SU-DHL-6 (cell line): ENCODE results near the gene KLK4.

Experiments used
- H2AFZ ChIP-seq: fragments of 200-600 bp; sonication (generic); 2 replicates; pipeline ENCODE4 v1.6.1; 2014; ENCODE audit warnings: low read depth, mild to moderate bottlenecking, moderate library complexity, mixed read lengths, antibody characterized with exemption, low read length; ENCODE audit not compliant: severe bottlenecking
- H3F3A ChIP-seq: fragments of 200-600 bp; shearing (Covaris generic); 2 replicates; pipeline ENCODE4 v1.6.0; 2016; ENCODE audit warnings: antibody characterized with exemption, mild to moderate bottlenecking; ENCODE audit not compliant: insufficient read depth
- H3K27ac ChIP-seq: fragments of 200-600 bp; sonication (generic); 2 replicates; pipeline ENCODE4 v1.5.1; 2016; ENCODE audit warnings: low read depth, mild to moderate bottlenecking, low read length, moderate library complexity, mixed read lengths
- H3K27me3 ChIP-seq: fragments of 200-600 bp; sonication (generic), shearing (Covaris generic); 2 replicates; pipeline ENCODE4 v1.6.0; 2014; ENCODE audit warnings: mild to moderate bottlenecking, low read length
- H3K36me3 ChIP-seq: fragments of 200-600 bp; sonication (generic); 2 replicates; pipeline ENCODE4 v1.6.1; 2014; ENCODE audit warnings: mild to moderate bottlenecking, low read length, mixed read lengths
- H3K4me2 ChIP-seq: fragments of 300-600, 200-600 bp; shearing (Covaris generic), sonication (generic); 2 replicates; pipeline ENCODE4 v1.6.0; 2014; ENCODE audit warnings: low read length, low read depth, mild to moderate bottlenecking; ENCODE audit not compliant: poor library complexity, severe bottlenecking
- H3K4me3 ChIP-seq: fragments of 200-600 bp; sonication (generic); 2 replicates; pipeline ENCODE4 v1.5.1; 2014; ENCODE audit warnings: antibody characterized with exemption, low read length, mild to moderate bottlenecking, mixed read lengths; ENCODE audit not compliant: insufficient read depth, poor library complexity, severe bottlenecking
- H3K79me2 ChIP-seq: fragments of 200-600 bp; sonication (generic); 2 replicates; pipeline ENCODE4 v1.6.1; 2014; ENCODE audit warnings: mild to moderate bottlenecking, low read length, moderate library complexity; ENCODE audit not compliant: insufficient read depth
- H3K9ac ChIP-seq: fragments of 200-600 bp; sonication (generic); 2 replicates; pipeline ENCODE4 v1.7.0; 2014; ENCODE audit warnings: mild to moderate bottlenecking, low read length
- H3K9me2 ChIP-seq: fragments of 200-600 bp; sonication (generic); replicated peaks from 2 replicates; pipeline ENCODE4 v1.6.1; 2014; ENCODE audit warnings: low read length; ENCODE audit not compliant: insufficient read depth
- H3K9me3 ChIP-seq: fragments of 200-600 bp; sonication (generic); 2 replicates; pipeline ENCODE4 v1.6.1; 2014; ENCODE audit warnings: low read length, mixed read lengths; ENCODE audit not compliant: insufficient read depth
- H4K20me1 ChIP-seq: fragments of 200-600 bp; sonication (generic); 2 replicates; pipeline ENCODE4 v1.6.1; 2014; ENCODE audit warnings: low read depth, mild to moderate bottlenecking, antibody characterized with exemption, low read length, moderate library complexity, mixed read lengths
- EZH2phosphoT487 ChIP-seq: fragments of 200-600 bp; sonication (generic), shearing (Covaris generic); conservative IDR thresholded peaks from 2 replicates; pipeline ENCODE4 v1.6.1; 2018; ENCODE audit warnings: mild to moderate bottlenecking, antibody characterized with exemption, low read length, moderate library complexity, mixed read lengths
- TF ChIP-seq, protein P1 (sequence below): fragments of 200-600 bp; sonication (generic); IDR thresholded peaks from one replicate; pipeline ENCODE4 v1.5.1; 2017; ENCODE audit warnings: antibody characterized with exemption, mild to moderate bottlenecking, low read length, moderate library complexity; ENCODE audit not compliant: insufficient read depth, poor library complexity, severe bottlenecking

The KLK4 gene

DNA sequence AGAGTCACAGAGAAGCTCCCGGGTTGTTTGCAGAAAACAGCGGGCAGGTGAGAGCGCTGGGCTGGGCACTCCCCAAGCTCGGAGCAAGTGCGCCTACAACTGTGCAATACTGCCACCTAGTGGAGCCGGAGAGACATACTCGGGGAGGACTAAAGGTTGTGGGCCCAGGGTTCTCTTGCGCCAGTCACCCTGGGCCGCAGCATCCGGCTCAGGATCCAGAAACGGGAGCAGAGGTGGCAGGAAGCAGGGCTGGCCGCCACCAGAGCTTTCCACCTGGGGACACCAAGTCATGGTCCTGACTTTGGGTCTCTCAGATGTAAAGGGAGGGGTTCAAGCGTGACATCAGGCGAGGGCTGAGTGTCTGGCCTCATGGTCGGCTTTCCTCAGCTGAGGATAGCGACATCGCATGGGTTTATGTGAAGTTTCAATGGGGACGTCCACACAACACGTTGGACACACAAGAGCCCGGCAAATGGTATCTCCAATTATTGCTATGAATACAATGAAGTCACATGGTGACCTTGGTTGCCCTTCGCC lies 11.2 kb upstream of the KLK4 start:
- TF ChIP-seq EZH2phosphoT487, result no peak
- TF ChIP-seq, protein P1, sequence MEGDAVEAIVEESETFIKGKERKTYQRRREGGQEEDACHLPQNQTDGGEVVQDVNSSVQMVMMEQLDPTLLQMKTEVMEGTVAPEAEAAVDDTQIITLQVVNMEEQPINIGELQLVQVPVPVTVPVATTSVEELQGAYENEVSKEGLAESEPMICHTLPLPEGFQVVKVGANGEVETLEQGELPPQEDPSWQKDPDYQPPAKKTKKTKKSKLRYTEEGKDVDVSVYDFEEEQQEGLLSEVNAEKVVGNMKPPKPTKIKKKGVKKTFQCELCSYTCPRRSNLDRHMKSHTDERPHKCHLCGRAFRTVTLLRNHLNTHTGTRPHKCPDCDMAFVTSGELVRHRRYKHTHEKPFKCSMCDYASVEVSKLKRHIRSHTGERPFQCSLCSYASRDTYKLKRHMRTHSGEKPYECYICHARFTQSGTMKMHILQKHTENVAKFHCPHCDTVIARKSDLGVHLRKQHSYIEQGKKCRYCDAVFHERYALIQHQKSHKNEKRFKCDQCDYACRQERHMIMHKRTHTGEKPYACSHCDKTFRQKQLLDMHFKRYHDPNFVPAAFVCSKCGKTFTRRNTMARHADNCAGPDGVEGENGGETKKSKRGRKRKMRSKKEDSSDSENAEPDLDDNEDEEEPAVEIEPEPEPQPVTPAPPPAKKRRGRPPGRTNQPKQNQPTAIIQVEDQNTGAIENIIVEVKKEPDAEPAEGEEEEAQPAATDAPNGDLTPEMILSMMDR, result peak; percentile 75
- no peaks in the 10 kb centered on the region for H3K79me2 ChIP-seq
- no peak overlapping the region for H3K4me3 ChIP-seq
- no peaks in the 10 kb centered on the region for H3F3A ChIP-seq
- H3K9me3 ChIP-seq, result no peaks in the 10 kb centered on the region
- no peak overlapping the region for H3K4me2 ChIP-seq
- H2AFZ ChIP-seq, result no peak overlapping the region
- H3K9me2 ChIP-seq, result no peaks in the 10 kb centered on the region
- H4K20me1 ChIP-seq, result no peaks in the 10 kb centered on the region
- no peaks in the 10 kb centered on the region for H3K27me3 ChIP-seq
- no peak overlapping the region for H3K9ac ChIP-seq
- no peaks in the 10 kb centered on the region for H3K36me3 ChIP-seq
- H3K27ac ChIP-seq, result no peak overlapping the region

- Histone ChIP-seq H3K27me3 (no peaks in the 10 kb centered on the region), H3K36me3 (no peaks in the 10 kb centered on the region), H3K79me2 (no peaks in the 10 kb centered on the region), H4K20me1 (no peaks in the 10 kb centered on the region), H3K4me3 (no peak overlapping the region), H2AFZ (no peak overlapping the region), H3K4me2 (no peak overlapping the region), H3K9me2 (no peaks in the 10 kb centered on the region), H3F3A (no peaks in the 10 kb centered on the region), H3K9ac (no peak overlapping the region), H3K27ac (no peak overlapping the region), H3K9me3 (no peaks in the 10 kb centered on the region)
- no peak for TF ChIP-seq EZH2phosphoT487
- TF ChIP-seq, protein P1, result no peak
Measured at GRCh38 chr19:50921426-50922316, 10.5 kb upstream of the KLK4 start.

DNA sequence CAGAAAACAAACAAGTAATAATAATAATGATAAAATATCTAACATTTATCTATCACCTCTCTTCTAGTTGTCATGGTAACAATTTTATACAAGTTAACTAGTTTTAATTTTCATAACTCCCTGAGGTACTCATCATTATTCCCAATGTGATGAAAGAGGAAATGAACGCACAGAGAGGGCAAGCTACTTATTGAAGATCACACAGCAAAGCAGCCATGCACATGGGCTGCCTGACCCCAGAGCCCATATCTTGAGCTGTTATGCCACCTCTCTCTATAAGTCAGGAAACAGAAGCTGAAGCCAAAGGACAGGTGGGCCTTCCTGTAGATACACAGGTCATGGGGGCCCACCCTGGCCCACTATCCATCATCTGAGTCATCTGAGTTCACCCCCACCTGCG lies 4.9 kb upstream of the KLK4 start:
- Histone ChIP-seq H3K27me3 (no peaks in the 10 kb centered on the region), H3K4me2 (no peak overlapping the region), H3K79me2 (no peaks in the 10 kb centered on the region), H3K9me3 (no peaks in the 10 kb centered on the region), H3K9me2 (no peaks in the 10 kb centered on the region), H3K27ac (no peak overlapping the region), H3K9ac (no peak overlapping the region), H2AFZ (no peak overlapping the region), H3F3A (no peaks in the 10 kb centered on the region), H3K36me3 (no peaks in the 10 kb centered on the region), H3K4me3 (no peak overlapping the region), H4K20me1 (no peaks in the 10 kb centered on the region)
- TF ChIP-seq, protein P1, result no peak
- TF ChIP-seq EZH2phosphoT487, result no peak
